DND-41 (cell line): ENCODE measurements around the gene PASK.

Source experiments
- EZH2 ChIP-seq: IDR thresholded peaks from 3 replicates; pipeline ENCODE4 v1.6.1; 2012; ENCODE audit warnings: borderline replicate concordance, low read depth, mild to moderate bottlenecking, moderate library complexity, low read length, inconsistent platforms; ENCODE audit not compliant: severe bottlenecking
- TF ChIP-seq, protein P1 (sequence below): IDR thresholded peaks from 2 replicates; pipeline ENCODE4 v1.5.1; 2012; ENCODE audit warnings: borderline replicate concordance, low read length, moderate library complexity, mild to moderate bottlenecking; ENCODE audit not compliant: poor library complexity, severe bottlenecking; ENCODE audit errors: extremely low read depth

DNA sequence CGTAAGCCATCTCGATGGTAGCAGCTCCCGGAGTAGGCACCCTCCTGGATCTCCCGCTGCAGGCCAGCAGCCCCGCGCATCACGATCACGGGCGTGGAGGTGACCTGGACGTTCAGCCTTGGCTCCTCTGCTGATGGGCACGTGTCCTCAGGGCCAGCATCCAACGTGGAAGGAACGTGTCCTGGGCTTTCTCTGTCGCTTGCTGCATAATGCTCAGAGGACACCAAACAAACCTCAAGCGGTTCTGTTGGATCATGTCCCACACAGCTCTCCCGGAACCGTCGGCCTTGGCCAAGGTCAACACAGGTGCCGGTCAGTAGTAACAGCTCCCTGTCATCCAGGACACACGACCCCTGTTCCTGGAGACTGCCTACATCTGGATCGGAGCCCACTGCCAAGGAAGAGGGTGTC, 23.1 kb downstream of the PASK start:
- TF ChIP-seq, protein P1, sequence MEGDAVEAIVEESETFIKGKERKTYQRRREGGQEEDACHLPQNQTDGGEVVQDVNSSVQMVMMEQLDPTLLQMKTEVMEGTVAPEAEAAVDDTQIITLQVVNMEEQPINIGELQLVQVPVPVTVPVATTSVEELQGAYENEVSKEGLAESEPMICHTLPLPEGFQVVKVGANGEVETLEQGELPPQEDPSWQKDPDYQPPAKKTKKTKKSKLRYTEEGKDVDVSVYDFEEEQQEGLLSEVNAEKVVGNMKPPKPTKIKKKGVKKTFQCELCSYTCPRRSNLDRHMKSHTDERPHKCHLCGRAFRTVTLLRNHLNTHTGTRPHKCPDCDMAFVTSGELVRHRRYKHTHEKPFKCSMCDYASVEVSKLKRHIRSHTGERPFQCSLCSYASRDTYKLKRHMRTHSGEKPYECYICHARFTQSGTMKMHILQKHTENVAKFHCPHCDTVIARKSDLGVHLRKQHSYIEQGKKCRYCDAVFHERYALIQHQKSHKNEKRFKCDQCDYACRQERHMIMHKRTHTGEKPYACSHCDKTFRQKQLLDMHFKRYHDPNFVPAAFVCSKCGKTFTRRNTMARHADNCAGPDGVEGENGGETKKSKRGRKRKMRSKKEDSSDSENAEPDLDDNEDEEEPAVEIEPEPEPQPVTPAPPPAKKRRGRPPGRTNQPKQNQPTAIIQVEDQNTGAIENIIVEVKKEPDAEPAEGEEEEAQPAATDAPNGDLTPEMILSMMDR, result no peak
- no peak for TF ChIP-seq EZH2
